GM19351 (cell line): ENCODE measurements around the gene EMD.

ENCODE experiments used
- ATAC-seq: cut with Tn5 transposase; IDR thresholded peaks from one replicate; pipeline ENCODE4 v1.9.1; 2021; ENCODE audit warnings: mild to moderate bottlenecking, moderate library complexity; ENCODE audit not compliant: unreplicated experiment

Gene EMD

GRCh38 chrX:154355094-154355775 lies 23.9 kb upstream of the EMD start:
- ATAC-seq: no peak

GRCh38 chrX:154355776-154356140 lies 23.3 kb upstream of the EMD start:
- no peak for ATAC-seq

GRCh38 chrX:154356596-154356995 lies 22.5 kb upstream of the EMD start:
- ATAC-seq: no peak

DNA sequence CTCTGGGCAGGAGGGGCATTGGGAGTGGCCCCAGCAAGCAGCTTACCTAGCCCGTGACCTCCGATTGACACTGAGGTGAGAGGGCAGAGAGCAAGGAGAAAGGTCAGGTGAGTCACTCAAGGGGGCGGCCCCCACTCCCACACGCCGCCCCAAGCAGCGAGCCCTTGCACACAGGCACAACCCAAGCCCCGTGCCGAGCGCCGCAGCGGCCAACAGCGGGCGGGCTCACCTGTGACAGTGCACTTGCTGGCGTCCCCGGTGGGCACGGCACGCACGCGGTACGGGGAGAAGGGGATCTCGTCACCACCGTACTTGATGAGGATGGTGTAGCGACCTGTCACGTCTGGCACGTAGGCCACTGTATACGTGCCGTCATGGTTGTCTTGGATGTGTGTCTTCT lies 21.9 kb upstream of the EMD start:
- no peak for ATAC-seq

DNA sequence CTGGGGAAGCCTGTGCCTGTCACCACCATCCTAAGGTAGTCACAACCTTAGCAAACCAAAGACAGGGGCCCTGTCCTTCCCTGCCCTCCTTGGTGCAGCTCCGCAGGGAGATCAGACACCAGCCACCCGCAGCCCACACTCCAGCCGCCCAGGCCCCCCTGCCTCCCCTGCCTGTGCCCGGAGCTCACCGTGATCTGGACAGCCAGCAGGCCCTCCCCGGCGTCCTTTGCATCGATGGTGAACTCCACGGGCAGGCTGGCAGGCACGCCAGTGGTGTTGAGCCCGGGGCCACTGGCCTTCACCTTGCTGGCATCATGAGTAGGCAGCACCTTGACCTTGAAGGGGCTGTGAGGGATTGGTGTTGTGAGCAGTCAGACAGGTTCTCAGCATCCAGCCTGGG lies 21.1 kb upstream of the EMD start:
- no peak for ATAC-seq

GRCh38 chrX:154358829-154359228 lies 20.3 kb upstream of the EMD start:
- ATAC-seq: no peak

- ATAC-seq: no peak
These were observed 19.5 kb upstream of the EMD start for GRCh38 chrX:154359362-154360154.

- no peak for ATAC-seq
These were observed 18.9 kb upstream of the EMD start for GRCh38 chrX:154360155-154360713.

DNA sequence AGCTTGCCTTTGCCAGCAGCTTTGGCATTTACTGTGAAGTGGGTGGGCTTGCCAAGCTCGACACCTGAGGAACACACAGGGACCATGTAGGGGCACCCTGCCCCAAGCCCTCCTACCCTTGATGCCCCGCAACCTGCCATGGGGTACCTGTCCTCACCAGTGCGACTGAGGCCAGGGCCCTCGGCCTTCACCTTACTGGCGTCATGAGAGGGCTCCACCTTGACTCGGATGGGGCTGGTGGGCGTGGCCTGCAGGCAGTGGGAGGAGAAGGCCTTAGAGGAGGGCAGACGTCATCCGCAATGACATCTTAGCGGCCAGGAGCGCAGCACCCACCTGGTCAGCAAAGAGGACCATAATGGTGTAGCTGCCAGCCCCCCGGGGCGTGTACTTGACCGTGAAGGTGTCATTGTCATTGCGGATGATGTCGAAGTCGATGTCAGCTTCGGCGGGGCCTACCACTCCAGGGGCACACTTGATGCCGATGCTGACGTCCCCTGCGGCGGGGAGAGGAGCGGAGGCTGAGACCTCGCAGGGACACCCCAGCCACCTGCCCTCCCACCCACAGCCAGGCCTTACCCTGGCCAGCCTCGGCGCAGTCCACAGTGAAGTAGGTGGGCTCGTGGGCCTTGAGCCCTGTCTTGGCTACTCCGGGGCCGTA lies 16.9 kb upstream of the EMD start:
- ATAC-seq: no peak

DNA sequence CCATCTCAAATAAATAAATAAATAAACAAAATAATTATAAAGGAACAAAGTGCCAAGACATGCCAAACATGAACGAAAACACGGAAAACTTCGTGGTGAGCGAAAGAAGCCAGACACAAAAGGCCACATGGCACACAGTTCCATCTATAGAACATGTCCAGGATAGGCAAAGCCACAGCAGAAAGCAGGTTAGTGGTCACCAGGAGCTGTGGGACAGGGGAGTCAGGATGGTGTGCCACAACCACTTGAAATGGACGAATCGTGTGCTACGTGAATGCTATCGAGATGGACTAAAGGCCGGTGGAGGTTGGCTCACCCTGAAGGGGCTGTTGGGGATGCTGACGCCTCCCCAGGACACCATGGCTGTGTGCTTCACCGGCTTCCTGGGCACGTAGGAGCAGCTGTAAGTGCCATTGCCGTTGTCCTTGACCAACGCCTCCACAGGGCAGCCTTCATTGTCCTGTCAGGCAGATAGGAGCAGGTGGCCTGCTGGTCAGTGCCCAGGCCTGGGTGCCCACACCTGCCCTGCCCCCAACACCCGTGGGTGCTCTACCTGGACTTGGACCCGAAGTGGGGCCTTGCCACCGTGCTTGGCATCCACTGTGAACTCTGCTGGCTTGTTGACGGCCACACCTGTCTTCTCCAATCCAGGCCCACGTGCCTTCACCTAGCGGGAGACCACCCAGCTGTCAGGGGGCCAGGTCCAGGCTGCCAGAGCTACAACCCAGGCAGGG lies 15.2 kb upstream of the EMD start:
- ATAC-seq: no peak

GRCh38 chrX:154365052-154365600 lies 14.0 kb upstream of the EMD start:
- no peak for ATAC-seq

GRCh38 chrX:154365997-154366665 lies 13.0 kb upstream of the EMD start:
- no peak for ATAC-seq

GRCh38 chrX:154366666-154367055 lies 12.4 kb upstream of the EMD start:
- ATAC-seq: no peak

GRCh38 chrX:154367474-154368308 lies 11.4 kb upstream of the EMD start:
- ATAC-seq: no peak

DNA sequence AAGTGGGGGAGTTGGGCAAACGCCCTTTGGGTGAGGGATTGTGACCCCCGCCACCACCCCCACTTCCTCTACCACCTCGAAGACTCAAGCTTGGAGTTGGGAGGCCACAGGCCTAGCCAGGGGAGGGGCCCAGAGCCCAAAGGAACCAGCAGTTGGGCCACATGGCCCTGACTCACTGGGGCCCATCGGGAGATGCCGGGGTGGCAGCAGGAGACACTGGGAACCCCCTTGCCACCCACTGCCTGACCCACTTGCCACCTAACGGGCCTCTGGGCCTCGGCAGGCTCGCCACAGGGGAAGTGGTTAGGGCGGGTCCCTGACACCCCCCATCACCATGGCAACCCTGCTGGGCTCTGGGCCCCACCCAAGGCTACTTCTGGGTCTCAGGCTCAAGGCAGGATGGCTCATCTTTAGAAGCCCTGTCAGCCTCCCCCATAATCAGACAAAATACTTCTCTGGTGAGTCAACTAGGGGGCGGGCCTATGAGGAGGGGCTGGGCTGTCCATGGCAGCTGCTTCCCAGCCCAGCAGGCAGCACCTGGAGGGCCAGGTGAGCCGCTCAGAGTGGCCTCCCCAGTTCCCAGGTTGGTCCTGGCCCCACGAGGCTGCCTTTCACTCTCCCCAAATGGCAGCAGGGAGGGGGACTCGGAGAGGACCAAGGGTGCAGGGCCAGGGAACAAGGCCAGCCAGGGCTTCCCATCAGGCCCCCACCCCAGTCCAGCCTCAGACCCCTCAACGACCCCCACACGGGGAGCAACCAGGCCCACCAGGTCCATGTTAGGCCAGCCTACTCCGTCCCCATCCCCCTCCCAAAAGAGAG lies 10.3 kb upstream of the EMD start:
- ATAC-seq: peak; percentile 33

DNA sequence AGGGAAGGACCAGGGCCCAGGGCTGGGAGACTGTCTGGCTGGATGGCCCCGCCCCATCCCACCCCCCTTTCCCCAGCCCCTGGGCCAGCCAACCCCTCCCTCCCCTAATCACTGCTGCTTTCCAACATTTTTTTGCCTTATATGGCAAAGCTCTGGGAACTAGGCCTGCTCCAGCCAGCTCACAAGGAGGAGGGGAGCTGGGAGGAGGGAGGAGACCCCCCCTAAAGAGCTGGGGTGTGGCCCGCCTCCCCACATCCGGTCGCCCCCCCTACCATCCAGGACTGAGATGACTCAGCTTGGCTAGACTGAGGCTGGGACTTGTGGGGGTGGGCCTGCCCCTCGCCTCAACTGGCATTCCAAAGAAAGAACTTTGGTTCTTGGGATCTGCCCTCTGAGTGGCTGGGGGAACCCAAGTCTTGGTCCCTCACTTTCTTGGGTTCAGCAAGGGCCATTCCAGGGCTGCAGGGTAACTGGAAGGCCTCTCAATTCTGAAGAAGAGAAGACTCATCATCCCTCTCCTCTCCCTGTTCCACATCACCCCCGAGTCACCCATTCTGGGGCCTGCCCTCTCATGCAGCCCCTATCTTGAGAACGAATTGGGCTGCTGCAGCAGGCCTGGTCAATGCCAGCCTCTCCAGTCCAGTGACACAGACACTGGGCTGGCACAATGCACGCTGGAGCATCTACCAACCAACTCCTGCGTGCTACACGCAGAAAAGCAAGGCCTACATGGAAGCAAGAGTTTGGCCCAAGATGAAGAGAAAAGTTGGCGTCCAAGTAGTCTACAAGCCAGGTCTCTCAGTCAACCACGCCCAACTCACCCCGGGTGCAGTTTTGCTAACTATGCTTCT lies 9.4 kb upstream of the EMD start:
- no peak for ATAC-seq

- ATAC-seq: no peak
These were observed 8.6 kb upstream of the EMD start for GRCh38 chrX:154370300-154371016.
